ENCODE data around the gene WDR47. TPM values are rescaled to one million over a fixed set of nuclear protein-coding genes. Genes with fewer than 3 reads are reported as not detected.
A peak's percentile ranks its signal among the peaks of the same experiment; 100 is the strongest.
"Not testable (repeated sequence)": the region's sequence is repeated elsewhere in the genome, so short reads cannot be mapped to it uniquely, and the experiment has no call there.

Gene WDR47
- total RNA-seq, 4 donors from 2014 or later, result 13.3 to 22.7 (median 18.3) TPM

DNA sequence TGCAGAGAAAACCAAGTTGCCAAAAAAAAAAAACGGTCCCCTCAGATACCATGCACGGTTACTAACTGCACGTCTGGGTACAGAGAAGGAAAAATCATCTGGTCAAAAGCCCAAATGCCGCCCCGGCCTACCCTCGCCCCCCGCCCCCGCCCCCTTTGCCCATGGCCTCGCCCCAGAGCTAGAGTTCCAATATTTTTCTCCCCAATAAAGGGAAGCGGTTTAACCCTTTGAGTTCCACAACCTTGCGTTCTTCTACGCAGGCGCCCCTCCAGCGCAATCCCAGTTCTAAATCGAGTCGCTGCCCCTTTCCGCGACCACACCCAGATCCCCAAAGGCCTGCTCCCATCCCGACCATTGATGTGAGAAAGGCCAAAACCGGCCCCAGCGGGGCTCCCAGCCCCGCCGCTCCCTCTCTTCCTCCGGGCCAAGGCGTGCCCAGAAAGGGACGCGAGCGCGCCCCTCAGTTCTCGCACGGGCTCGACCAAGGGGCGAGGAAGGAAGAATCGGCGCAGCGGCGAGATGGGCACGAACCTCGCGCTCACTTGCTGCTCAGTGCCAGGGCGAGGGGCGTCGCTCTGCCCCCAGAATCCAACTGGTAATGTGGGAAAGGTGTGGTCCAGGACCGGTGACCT is 797 bp downstream of the WDR47 start:
- 0% methylated on average over 8 to 11 of the region's 44 CpGs for WGBS, 2 donors
- peaks cover 10 to 37% (median 14%) of the 10 kb centered on the region in 3 donors for H3K4me1 ChIP-seq
- TF ChIP-seq POLR2A (IDR thresholded peaks at IDR 0.05), result no peak
- TF ChIP-seq, protein P1, sequence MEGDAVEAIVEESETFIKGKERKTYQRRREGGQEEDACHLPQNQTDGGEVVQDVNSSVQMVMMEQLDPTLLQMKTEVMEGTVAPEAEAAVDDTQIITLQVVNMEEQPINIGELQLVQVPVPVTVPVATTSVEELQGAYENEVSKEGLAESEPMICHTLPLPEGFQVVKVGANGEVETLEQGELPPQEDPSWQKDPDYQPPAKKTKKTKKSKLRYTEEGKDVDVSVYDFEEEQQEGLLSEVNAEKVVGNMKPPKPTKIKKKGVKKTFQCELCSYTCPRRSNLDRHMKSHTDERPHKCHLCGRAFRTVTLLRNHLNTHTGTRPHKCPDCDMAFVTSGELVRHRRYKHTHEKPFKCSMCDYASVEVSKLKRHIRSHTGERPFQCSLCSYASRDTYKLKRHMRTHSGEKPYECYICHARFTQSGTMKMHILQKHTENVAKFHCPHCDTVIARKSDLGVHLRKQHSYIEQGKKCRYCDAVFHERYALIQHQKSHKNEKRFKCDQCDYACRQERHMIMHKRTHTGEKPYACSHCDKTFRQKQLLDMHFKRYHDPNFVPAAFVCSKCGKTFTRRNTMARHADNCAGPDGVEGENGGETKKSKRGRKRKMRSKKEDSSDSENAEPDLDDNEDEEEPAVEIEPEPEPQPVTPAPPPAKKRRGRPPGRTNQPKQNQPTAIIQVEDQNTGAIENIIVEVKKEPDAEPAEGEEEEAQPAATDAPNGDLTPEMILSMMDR (IDR thresholded peaks at IDR 0.05), result no peak
- no peaks in the 10 kb centered on the region for H3K9me3 ChIP-seq
- H3K27me3 ChIP-seq, result no peaks in the 10 kb centered on the region
- H3K4me3 ChIP-seq, result peak overlapping the region; percentile 91 to 99 (median 96)
- no peak for DNase-seq
- intact Hi-C loops (cut with DNase I), result loop anchor here (10.0 kb wide), 1 partner anchor 54 kb away; the partner anchor contains the start of gene TMEM167B
- H3K27ac ChIP-seq, result peak overlapping the region; percentile 90 to 96 (median 94)
- peaks cover 0 to 6% (median 0%) of the 10 kb centered on the region in 3 donors for H3K36me3 ChIP-seq

DNA sequence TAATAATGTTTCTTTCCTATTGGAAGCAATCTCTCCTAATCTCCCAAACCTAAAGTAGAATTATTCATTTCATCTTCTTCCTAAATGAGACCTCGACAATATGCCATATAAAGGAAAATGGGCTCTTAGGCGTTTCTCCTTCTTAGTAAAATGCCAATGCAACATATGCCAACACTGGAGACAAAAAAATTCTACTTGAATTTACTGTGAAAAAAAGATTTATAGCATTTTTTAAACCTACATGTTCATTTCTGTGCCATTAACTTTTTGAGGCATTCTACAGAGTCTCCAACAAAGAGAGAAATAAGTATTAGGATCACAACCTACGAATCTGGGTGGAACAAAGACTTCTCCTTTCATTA is 1.3 kb downstream of the WDR47 start:
- H3K4me1 ChIP-seq, result peaks cover 10 to 34% (median 14%) of the 10 kb centered on the region in 3 donors
- DNase-seq, result no peak
- WGBS, 2 donors, result 10 to 17% methylated on average over 3 of the region's 3 CpGs

DNA sequence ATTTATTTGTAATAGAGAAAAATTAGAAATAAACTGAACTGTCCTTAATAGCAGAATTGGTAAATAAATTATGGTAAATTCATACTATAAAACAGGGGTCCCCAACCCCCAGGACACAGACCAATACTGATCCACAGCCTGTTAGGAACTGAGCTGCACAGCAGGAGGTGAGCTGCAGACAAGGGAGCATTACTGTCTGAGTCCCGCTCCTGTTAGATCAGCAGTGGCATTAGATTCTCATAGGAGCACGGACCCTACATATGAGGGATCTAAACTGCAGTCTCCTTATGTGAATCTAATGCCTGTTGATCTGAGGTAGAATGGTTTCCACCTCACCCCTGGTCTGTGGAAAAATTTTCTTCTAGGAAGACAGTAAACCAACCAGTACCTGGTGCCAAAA is 7.5 kb downstream of the WDR47 start:
- no peak for DNase-seq
- Histone ChIP-seq H3K9me3 (no peaks in the 10 kb centered on the region), H3K4me1 (peaks cover 0 to 40% (median under 1%) of the 10 kb centered on the region in 3 donors), H3K27ac (no peak overlapping the region), H3K4me3 (no peak overlapping the region), H3K27me3 (no peaks in the 10 kb centered on the region), H3K36me3 (peaks cover 0 to 6% (median 0%) of the 10 kb centered on the region in 3 donors)
- WGBS, 2 donors, result 86 to 96% methylated on average over 2 of the region's 2 CpGs
- intact Hi-C loops (cut with DNase I), result no loop called here
- TF ChIP-seq, protein P1 (IDR thresholded peaks at IDR 0.05), result no peak
- no peak for TF ChIP-seq POLR2A (IDR thresholded peaks at IDR 0.05)

More for the DNA sequence above, 1.3 kb downstream of the WDR47 start:
- Histone ChIP-seq H3K27ac (peak overlapping the region in 3 of 4 donors; percentile 90 to 96 (median 93)), H3K36me3 (peaks cover 0 to 6% (median 0%) of the 10 kb centered on the region in 3 donors), H3K4me3 (peak overlapping the region; percentile 91 to 99 (median 96)), H3K27me3 (no peaks in the 10 kb centered on the region), H3K9me3 (no peaks in the 10 kb centered on the region)
- intact Hi-C loops (cut with DNase I), result loop anchor here (10.0 kb wide), 1 partner anchor 54 kb away; the partner anchor contains the start of gene TMEM167B
- TF ChIP-seq, protein P1 (IDR thresholded peaks at IDR 0.05), result no peak
- TF ChIP-seq POLR2A (IDR thresholded peaks at IDR 0.05), result no peak

DNA sequence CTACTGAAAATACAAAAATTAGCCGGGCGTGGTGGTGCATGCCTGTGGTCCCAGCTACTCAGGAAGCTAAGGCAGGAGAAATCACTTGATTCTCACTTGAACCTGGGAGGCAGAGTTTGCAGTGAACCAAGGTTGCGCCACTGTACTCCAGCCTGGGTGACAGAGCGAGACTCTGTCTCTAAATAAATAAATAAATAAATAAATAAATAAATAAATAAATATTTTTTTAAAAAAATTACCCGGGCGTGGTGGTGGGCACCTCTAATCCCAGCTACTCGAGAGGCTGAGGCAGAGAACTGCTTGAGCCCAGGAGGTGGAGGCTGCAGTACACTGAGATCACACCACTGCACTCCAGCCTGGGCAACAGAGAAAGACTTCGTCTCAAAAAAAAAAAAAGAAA is 12.4 kb downstream of the WDR47 start:
- DNase-seq; H3K4me3 ChIP-seq; H3K27me3 ChIP-seq; H3K9me3 ChIP-seq; H3K36me3 ChIP-seq; intact Hi-C loops (cut with DNase I); H3K27ac ChIP-seq: not testable (repeated sequence)
- peaks cover 0 to 48% (median 0%) of the 10 kb centered on the region in 3 donors for H3K4me1 ChIP-seq
- 84 to 90% methylated on average over 8 of the region's 8 CpGs for WGBS, 2 donors

DNA sequence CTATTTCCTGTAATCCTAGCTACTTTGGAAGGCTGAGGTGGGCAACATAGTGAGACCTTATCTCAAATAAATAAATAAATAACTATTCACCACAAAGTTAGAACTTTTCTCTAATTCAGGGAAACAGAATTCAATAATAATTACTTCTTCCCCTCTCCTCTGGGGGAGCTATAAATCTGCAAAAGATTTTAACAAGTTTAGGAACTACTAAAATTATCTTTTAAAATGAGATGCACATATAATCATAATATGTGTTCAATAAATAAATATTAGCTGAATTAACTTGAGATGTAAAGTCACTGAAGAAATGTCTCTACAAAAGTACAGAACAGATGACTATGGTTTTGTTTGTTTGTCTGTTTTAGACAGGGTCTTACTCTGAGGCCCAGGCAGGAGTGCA is 14.1 kb downstream of the WDR47 start:
- peaks cover 0 to 39% (median 0%) of the 10 kb centered on the region in 3 donors for H3K4me1 ChIP-seq
- TF ChIP-seq POLR2A (IDR thresholded peaks at IDR 0.05), result no peak
- TF ChIP-seq, protein P1 (IDR thresholded peaks at IDR 0.05), result peak in 1 of 6 experiments; percentile 12
- peak overlapping the region in 2 of 4 donors; percentile 7 to 34 for H3K27ac ChIP-seq

More for the DNA sequence above, 14.1 kb downstream of the WDR47 start:
- Histone ChIP-seq H3K9me3 (no peaks in the 10 kb centered on the region), H3K27me3 (no peaks in the 10 kb centered on the region), H3K36me3 (peaks cover 0 to 12% (median 5%) of the 10 kb centered on the region in 3 donors), H3K4me3 (no peak overlapping the region)
- intact Hi-C loops (cut with DNase I), result no loop called here
- no peak for DNase-seq
